ENCODE results near the gene CYP4F12.

CYP4F12 gene

GRCh38 chr19:15717809-15718208 is 44.9 kb downstream of the CYP4F12 start:
- DNase-seq, result no peak

GRCh38 chr19:15721268-15721667 is 48.4 kb downstream of the CYP4F12 start:
- no peak for DNase-seq

- DNase-seq, result no peak
Measured at GRCh38 chr19:15722956-15723355, 50.1 kb downstream of the CYP4F12 start.

- no peak for DNase-seq
Measured at GRCh38 chr19:15727724-15728123, 54.8 kb downstream of the CYP4F12 start, which contains the start of gene OR10H2. Gene OR10H2 (plus strand): TSS chr19:15728024. CDS start chr19:15728044, 20 bp downstream.

GRCh38 chr19:15730538-15730937 is 57.7 kb downstream of the CYP4F12 start:
- DNase-seq, result no peak

- no peak for DNase-seq
Measured at GRCh38 chr19:15732388-15732787, 59.5 kb downstream of the CYP4F12 start.

- DNase-seq, result no peak
Measured at GRCh38 chr19:15733895-15734294, 61.0 kb downstream of the CYP4F12 start.

GRCh38 chr19:15737722-15738121 is 64.8 kb downstream of the CYP4F12 start, which contains the start of gene OR10H3:
Gene OR10H3 (plus strand): TSS chr19:15737985. CDS start chr19:15741393, 3,408 bp downstream.
- DNase-seq, result no peak

GRCh38 chr19:15740785-15741184 is 67.9 kb downstream of the CYP4F12 start:
- DNase-seq, result no peak
